Right renal pelvis (tissue), 4 donors: ENCODE results near the gene ELAVL1. TPM values are rescaled to one million over a fixed set of nuclear protein-coding genes. Genes with fewer than 3 reads are reported as not detected.
A peak's percentile ranks its signal among the peaks of the same experiment; 100 is the strongest.
"Not testable (repeated sequence)": the region's sequence is repeated elsewhere in the genome, so short reads cannot be mapped to it uniquely, and the experiment has no call there.

ENCODE experiments used
- DNase-seq, 4 donors: peaks; one replicate each; pipeline ENCODE4 v3.0.0-alpha.2; 2013; ENCODE audit warnings: low read depth in 4 of 4, low spot score in 3 of 4, missing footprints in 1 of 4
- polyA plus RNA-seq, 4 donors: library from polyadenylated mRNA; unstranded; fragments of 120-200 nt; gene quantifications; one replicate each; pipeline ENCODE4 v1.2.1, GENCODE V29; 2013; ENCODE audit not compliant: insufficient read length in 4 of 4

ELAVL1 gene
- polyA plus RNA-seq, 4 donors: 87.8 to 91.8 (median 89.0) TPM

DNA sequence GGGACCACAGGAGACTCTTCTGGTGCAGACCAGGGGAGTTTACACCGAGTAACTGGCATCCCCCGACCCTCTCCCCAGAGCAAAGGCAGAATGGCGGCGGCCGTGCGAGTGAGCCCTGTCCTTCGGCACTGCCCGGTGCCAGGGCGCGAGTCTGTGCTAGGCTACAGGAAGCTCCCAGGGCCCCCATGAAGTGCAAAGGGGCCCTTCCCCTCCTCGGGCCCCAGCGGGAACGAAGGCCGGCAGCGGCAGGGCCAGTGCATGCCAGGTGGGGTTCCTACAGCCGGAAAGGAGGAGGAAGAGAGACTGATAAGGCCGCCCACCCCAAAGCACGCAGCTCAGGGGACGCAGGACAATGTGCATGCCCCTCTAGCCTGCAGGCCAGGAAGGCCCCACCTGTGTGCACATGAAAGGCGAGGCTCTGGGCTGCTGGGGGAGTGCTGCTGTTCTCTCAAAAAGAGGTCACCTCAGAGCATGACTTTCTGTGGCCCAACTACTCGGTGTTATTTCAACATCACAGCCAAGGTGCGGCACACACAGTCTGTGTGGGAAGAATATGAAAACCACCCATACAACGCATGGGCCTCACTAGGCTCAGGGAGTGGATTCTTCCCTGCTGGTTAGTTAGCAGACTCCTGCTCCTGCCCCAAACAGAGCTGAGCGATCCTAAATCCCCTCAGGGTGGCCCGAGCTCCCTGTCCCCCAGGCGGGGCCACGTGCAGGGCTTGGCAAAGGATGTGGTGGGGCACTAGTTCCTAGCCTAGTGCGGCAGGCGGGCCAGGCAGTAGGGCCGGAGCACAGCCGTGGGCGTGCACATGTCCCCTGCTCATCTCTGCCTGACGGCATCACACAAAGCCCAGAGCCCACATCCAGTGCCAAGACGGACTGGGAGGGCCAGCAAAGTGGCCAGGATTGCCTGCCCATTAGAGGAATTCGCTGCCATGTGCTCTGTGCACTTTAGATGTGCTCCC lies 33.6 kb downstream of the ELAVL1 start:
- no peak for DNase-seq

- no peak for DNase-seq
These were observed 34.6 kb downstream of the ELAVL1 start for GRCh38 chr19:7970716-7971448.

- DNase-seq: no peak
These were observed 35.9 kb downstream of the ELAVL1 start for GRCh38 chr19:7969555-7969939.

- no peak for DNase-seq
These were observed 36.5 kb downstream of the ELAVL1 start for GRCh38 chr19:7968796-7969554.

DNA sequence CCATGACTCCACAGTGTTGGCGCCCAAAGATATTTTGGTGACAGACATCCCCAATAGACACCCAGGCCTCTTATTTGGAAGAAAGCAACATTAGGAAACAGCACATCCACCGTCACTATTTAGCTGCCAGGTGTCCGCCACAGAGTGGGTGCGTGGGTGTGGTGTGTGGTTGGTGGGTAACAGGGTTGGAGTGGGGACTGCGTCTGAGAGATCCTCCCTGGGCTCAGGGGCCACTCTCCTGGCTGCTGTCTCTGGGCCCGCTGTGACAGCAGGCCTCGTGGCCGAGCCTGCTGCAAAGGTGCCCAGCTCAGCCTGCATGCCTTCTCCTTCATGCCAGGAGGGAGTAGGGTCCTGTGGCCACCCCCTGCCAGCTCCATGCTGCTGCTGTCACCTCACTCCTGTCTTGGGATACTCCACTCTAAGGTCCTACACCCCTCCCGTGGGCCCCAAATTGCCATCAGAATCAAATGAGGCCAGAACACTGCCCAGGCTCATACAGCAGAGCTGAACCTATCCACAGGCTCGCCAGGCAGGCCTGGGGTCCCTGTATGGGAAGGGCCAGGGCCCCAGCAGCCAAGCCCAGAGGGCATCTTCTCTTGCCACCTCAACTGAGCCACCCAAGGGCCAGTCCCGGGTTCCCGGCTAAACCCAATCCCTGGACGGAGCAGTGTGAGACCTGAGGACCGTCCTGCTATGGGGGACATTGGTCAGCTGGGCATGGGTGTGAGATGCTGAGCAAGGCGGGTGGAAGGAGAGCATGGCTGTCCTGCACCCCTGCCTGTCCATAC lies 37.2 kb downstream of the ELAVL1 start:
- DNase-seq: no peak

- DNase-seq: no peak
These were observed 39.3 kb downstream of the ELAVL1 start for GRCh38 chr19:7965921-7966665.

DNA sequence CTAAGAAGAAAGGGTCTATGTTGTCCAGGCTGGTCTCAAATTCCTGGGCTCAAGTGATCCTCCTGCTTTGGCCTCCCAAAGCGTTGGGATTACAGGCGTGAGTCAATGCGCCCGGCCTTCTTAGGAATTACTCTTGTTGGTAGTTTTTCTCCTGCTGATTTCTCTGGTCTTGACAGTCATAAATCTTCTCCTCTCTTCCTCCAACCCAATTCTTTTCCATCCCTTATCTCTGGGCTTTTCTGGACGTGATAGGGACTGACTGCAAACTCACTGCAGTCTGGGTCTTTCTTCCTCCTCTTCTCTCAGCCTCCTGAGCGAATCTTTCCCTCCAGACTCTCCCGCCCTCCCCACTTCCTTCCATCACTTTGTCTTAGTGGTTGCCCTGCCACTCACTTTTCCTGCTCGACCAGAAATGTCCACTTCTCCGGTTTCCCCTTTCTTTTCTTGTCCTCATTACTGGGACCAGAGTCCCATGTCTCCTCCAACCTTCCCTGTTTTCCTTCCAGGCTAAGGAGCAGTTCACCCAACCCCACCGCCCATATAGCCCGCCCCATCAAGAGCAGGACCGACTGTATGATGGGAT lies 40.1 kb downstream of the ELAVL1 start:
- no peak for DNase-seq

- no peak for DNase-seq
These were observed 41.9 kb downstream of the ELAVL1 start for GRCh38 chr19:7963566-7963965.

DNA sequence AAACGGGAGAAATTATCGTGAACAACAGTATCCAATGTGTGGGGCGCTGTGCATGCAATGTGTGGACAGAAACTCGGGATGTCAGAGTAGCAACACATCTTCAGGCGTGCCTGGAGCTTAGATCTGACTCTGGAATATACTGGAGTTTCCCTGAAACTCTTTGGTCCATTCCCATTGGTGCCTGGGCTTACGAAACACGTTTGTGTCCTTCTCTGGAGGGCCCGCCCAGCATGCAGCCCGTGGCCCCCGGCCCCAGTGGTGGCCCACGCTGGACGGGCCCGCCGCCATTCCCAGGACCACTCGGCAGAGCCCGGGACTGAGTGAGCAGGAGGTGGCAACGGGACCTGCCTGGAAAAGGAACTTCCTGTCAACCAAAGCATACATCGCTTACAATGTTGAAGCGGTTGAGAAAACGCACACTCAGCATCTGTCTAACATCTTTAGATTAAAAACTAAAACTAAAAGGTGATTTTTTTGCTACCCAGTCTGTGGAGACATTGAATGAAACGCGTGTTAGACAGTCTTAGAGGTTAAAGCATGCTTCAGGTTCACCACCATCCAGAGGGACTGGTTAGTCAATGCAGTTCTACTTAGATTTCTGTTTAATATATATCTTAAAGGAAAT lies 42.7 kb downstream of the ELAVL1 start:
- no peak for DNase-seq

DNA sequence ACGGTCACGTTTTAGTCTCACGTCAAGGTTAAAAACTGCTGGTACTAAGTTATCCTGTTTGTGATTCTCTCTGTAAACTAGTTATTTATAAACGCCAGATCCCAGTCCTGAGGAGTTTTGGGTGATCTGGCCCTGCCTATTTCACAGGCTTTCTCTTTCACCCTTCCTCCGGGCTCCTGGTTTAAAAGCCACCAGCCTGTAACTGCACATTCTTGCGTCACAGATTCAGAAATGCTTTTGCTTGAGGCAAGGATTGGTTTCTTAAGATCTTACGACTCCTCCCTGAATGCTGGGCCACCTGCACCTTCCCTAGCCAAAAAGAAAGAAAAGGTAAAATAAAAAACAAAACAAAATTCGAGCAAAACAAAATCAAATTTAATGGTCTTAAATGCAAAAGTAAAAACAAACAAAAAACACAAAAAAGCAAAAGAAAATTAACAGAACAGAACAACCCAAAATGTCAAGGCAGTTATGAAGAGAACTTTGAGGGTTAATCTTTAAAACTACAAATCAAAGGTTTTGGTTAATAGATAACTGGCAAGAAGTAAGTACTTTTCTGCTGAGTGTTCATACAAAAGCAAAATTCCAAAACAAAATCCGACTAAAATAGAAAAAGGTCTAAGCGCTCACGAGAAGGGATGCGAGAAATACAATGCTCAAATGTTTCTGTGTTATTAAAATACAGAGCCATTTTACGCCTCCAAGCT lies 43.4 kb downstream of the ELAVL1 start:
- no peak for DNase-seq

GRCh38 chr19:7961082-7961481 lies 44.4 kb downstream of the ELAVL1 start:
- DNase-seq: not testable (repeated sequence)

DNA sequence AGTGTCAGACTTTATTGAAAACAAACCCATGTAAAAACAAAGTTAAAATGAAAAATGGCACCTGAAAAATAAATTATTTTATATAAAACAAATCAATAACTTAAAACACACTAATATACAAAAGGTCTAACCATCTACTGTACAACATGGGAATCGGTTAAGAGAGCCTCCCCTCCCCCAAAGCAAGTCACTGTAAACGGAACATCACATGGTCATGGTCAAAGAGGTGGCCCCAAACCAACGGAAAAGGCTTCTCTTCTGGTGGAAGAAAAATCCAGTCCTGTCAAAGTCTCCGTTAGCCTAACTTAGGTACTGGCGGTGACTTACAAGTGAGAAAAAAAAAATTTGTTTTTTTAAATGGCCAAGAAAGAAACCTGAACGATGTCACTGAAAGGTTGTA lies 46.2 kb downstream of the ELAVL1 start:
- no peak for DNase-seq

DNA sequence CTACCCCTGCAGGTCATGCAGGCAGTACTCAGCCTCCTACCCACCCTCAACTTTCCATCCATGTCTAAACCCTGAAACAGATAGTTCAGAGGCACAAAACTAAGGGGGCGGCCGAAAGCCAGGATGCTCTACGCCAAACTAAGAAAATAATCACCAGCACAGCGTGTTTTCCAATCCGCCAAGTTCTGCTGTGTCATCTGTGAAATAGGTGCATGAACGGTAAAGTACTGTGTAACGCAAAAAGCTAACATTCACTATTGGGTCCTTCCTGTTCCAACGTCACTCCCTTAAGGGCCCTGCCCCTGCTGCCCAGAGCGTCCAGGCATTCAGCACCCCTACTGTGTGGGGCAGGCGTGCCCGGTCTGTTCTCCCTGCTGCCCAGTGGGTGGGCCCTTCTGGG lies 49.7 kb downstream of the ELAVL1 start:
- DNase-seq: no peak

- DNase-seq: no peak
These were observed 51.9 kb downstream of the ELAVL1 start for GRCh38 chr19:7953576-7953975.

DNA sequence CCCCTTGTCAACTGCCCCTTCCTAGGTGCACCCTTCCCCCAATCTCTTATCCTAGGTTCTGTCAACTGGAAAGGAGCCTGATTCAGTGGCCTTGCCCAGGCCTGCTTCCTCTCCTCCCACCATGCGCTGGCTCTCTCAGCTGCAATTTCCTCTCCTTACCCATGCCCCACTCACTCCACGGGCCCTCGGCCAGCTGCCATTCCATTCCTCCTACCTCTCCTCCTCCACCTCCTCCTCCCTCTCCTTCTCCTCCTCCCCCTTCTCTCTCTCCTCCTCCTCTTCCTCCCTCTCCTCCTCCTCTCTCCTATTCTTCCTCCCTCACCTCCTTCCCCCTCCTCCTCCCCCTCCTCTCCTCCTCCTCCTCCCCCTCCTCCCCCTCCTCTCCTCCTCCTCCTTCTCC lies 52.4 kb downstream of the ELAVL1 start:
- no peak for DNase-seq

- DNase-seq: no peak
These were observed 57.5 kb downstream of the ELAVL1 start for GRCh38 chr19:7947939-7948338.

DNA sequence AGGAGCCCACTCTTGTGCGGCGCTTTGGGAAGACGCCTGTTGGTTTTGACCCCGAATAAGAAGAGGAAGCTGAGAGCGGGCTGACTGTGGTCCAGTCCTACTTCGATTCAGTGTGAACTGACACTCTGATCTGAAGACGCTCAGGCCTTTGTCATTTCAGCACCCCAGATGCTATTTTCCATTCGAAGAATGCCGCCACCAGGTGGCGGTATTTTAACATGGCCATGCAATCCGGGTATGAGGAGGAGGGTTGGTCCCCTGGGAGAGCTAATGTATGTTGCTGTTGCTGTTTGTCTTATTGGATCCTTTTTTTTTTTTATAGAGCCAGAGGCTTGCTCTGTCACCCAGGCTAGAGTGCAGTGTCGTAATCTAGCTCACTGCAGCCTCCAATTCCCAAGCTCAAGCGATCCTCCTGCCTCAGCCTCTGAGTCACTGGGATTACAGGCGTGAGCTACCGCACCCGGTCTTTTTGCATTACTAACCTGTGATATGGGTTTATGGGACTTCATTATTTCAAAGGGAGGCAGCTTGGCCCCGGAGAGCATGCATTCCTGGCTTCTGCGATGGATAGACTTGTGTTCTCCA lies 61.2 kb downstream of the ELAVL1 start:
- peak; percentile 89 to 94 (median 90) for DNase-seq
